Measurements from ENCODE around the gene OR2V1. TPM values are rescaled to one million over a fixed set of nuclear protein-coding genes. Genes with fewer than 3 reads are reported as not detected.

OR2V1 gene
- total and polyA plus RNA-seq, 2 of the 13 experiments (the other 11 are each of a cell fraction or from before 2014, with no cell fraction given): not detected

GRCh38 chr5:181160152-181160754, 29.3 kb upstream of the OR2V1 start (continued):
- TF ChIP-seq UBTF (CRISPR knock-in tag; IDR thresholded peaks at IDR 0.05) (peak; percentile 30; the same call in 1 of the 2 replicates), MBNL3 (CRISPR knock-in tag; conservative IDR thresholded peaks at IDR 0.05) (no peak), ZNF17 (CRISPR knock-in tag; IDR thresholded peaks at IDR 0.05) (no peak)

GRCh38 chr5:181159286-181160151, 28.6 kb upstream of the OR2V1 start:
- no peaks in the 10 kb centered on the region for H3K36me3 ChIP-seq (replicated peaks in 1 of 2; ENCODE audit: control insufficient read depth in 1 of 2, insufficient read depth in 2 of 2, low read length in 2 of 2)
- FAIRE-seq: peak; percentile 82
- no peaks in the 10 kb centered on the region for H4K20me1 ChIP-seq (ENCODE audit: insufficient read depth, low read length)
- H3K9me3 ChIP-seq (ENCODE audit: low read length): no peaks in the 10 kb centered on the region
- intact Hi-C loops (cut with micrococcal nuclease; ENCODE audit: unreplicated experiment): loop anchor here (2.0 to 10.0 kb wide), 2 partner anchors 295 to 375 kb away; partner anchors contain the start of gene ZFP62
- peak overlapping the region in 1 of 3 experiments; percentile 62; a peak in 1 of 6 replicates for H3K4me3 ChIP-seq (replicated peaks in 1 of 3; ENCODE audit: insufficient read depth in 1 of 3, low read depth in 2 of 3, low read length in 3 of 3)
- peak; percentile 67 for DNase-seq (ENCODE audit: low spot score)
- peaks cover 32% of the 10 kb centered on the region for H3K4me1 ChIP-seq (ENCODE audit: insufficient read depth, low read length)
- ATAC-seq: peak; percentile 93
- POLR2A ChIA-PET: no interaction called here
- no TSS peak for BruUV-seq (replicated peaks)
- CTCF ChIA-PET (ENCODE audit: low intra/inter-chr PET ratio, low total read pairs): interaction anchor here (0.7 to 2.4 kb wide), 3 partner anchors 24 to 290 kb away, joined by 3 to 11 read pairs (median 4); no protein-coding TSS in a partner anchor
- H3K27ac ChIP-seq (ENCODE audit: extremely low read length, insufficient read depth, low read length): no peak overlapping the region
- H3K79me2 ChIP-seq (ENCODE audit: insufficient read depth, low read length): no peaks in the 10 kb centered on the region
- peak overlapping the region; percentile 49; the same call in 1 of the 2 replicates for H3K9ac ChIP-seq (ENCODE audit: insufficient read depth, low read depth, low read length)
- H3K27me3 ChIP-seq (ENCODE audit: control insufficient read depth in 1 of 2, insufficient read depth in 2 of 2, low read length in 2 of 2): peaks cover 0 to 11% of the 10 kb centered on the region in 2 experiments; a peak in 2 of 5 replicates
- in situ Hi-C loops (cut with HindIII; ENCODE audit: extremely low pct_ligation_motif_present, low pct_unique_long_range_greater_than_20kb): loop anchor here (5.0 to 10.0 kb wide), 2 partner anchors 287 to 375 kb away; no protein-coding TSS in a partner anchor
- no peak overlapping the region for H2AFZ ChIP-seq (ENCODE audit: low read length)
- peak overlapping the region; percentile 70 for H3K4me2 ChIP-seq (ENCODE audit: low read depth, low read length)
- WGBS (ENCODE audit: low lambda C conversion rate): 19% methylated on average over 16 of the region's 20 CpGs
- no peak for TF ChIP-seq PAF1 (CRISPR knock-in tag; IDR thresholded peaks at IDR 0.05)
- no peak for TF ChIP-seq ATF3 (CRISPR knock-in tag; IDR thresholded peaks at IDR 0.05)
- TF ChIP-seq UBTF (CRISPR knock-in tag; IDR thresholded peaks at IDR 0.05): no peak
- no peak for TF ChIP-seq ZNF841 (CRISPR knock-in tag; IDR thresholded peaks at IDR 0.05; ENCODE audit: borderline replicate concordance)
- 0 out of 2 replicates have a peak, but pooled peaks have one; percentile 30 for TF ChIP-seq ZNF687 (CRISPR knock-in tag; IDR thresholded peaks at IDR 0.05)
- TF ChIP-seq MYC (CRISPR knock-in tag; IDR thresholded peaks at IDR 0.05; ENCODE audit: borderline replicate concordance): no peak; the same call in 1 of the 2 replicates
